Endothelial cell of umbilical vein (primary cell): ENCODE data around the gene CREBZF.

Source experiments
- CTCF ChIP-seq, 2 donors: IDR thresholded peaks; 1 replicate in 1 of 2; 2 replicates in 1 of 2; pipeline ENCODE4 v1.5.1; 2011; ENCODE audit warnings: low read length in 2 of 2, mild to moderate bottlenecking in 2 of 2, moderate library complexity in 2 of 2, control low read depth in 1 of 2, inconsistent platforms in 1 of 2, low read depth in 1 of 2; ENCODE audit not compliant: insufficient read depth in 1 of 2; ENCODE audit errors: extremely low read depth in 1 of 2
- EZH2 ChIP-seq: IDR thresholded peaks from 2 replicates; pipeline ENCODE4 v1.6.1; 2012; ENCODE audit warnings: borderline replicate concordance, low read depth, mild to moderate bottlenecking, moderate library complexity, low read length, inconsistent platforms; ENCODE audit not compliant: severe bottlenecking
- FOS ChIP-seq: IDR thresholded peaks from 2 replicates; pipeline ENCODE4 v1.6.1; 2011; ENCODE audit warnings: mild to moderate bottlenecking, low read length, moderate library complexity, borderline replicate concordance; ENCODE audit not compliant: insufficient read depth
- JUN ChIP-seq: IDR thresholded peaks from 2 replicates; pipeline ENCODE4 v1.6.1; 2011; ENCODE audit warnings: borderline replicate concordance, low read depth; ENCODE audit not compliant: insufficient read length, insufficient read depth
- MAX ChIP-seq: IDR thresholded peaks from 2 replicates; pipeline ENCODE4 v1.6.1; 2011; ENCODE audit not compliant: insufficient read depth, insufficient read length
- MYC ChIP-seq: IDR thresholded peaks from one replicate; pipeline ENCODE4 v1.6.1; 2011; ENCODE audit warnings: mild to moderate bottlenecking, low read depth, low read length
- POLR2A ChIP-seq: IDR thresholded peaks from 2 replicates; pipeline ENCODE4 v1.6.1; 2012; ENCODE audit warnings: low read depth, mild to moderate bottlenecking, control low read depth, low read length

- TF ChIP-seq CTCF (IDR thresholded peaks at IDR 0.05; ENCODE audit: extremely low read depth in 1 of 2, insufficient read depth in 1 of 2, low read depth in 1 of 2, low read length in 2 of 2) (no peak), POLR2A (no peak), EZH2 (no peak), MYC (no peak), JUN (no peak), FOS (no peak), MAX (no peak)
Observed at GRCh38 chr11:85695546-85695945, 30.6 kb upstream of the CREBZF start.
